HG03280 (cell line): Measurements from ENCODE around the gene SEMA3G.

Source experiments
- ATAC-seq: cut with Tn5 transposase; IDR thresholded peaks from one replicate; pipeline ENCODE4 v1.9.1; 2021; ENCODE audit warnings: mild to moderate bottlenecking, moderate library complexity; ENCODE audit not compliant: unreplicated experiment

Gene SEMA3G

DNA sequence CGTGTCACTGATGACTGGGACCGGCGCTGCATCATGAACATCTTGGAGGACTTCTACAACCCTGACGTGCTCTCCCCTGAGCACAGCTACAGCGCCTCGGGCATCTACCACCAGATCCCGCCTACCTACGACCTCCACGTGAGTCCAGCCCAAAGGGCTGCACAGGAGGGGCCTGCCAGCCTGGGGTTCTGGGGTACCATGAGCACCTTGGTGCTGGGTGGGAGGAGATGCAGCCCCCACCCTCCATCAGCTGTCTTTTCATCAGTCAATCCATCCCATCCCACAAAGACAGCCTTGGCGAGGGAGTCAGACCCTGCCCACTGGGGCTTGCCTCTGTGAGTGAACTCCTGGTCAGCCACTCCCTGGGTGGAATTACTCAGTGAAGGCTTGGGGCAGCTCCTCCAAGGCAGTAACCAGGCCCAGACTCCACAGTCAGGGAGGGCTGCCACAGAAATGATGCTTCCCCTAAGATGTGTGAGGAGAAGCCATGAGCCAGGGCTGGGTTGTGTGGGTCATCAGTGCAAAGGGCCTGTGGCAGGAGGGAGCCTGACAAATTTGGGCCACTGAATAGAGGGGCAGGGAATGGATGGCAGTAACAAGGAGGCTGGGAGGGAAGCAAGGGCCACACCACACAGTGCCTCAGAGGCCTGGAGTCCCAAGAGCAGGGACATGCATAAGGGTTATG, 47.9 kb downstream of the SEMA3G start:
- ATAC-seq = no peak

DNA sequence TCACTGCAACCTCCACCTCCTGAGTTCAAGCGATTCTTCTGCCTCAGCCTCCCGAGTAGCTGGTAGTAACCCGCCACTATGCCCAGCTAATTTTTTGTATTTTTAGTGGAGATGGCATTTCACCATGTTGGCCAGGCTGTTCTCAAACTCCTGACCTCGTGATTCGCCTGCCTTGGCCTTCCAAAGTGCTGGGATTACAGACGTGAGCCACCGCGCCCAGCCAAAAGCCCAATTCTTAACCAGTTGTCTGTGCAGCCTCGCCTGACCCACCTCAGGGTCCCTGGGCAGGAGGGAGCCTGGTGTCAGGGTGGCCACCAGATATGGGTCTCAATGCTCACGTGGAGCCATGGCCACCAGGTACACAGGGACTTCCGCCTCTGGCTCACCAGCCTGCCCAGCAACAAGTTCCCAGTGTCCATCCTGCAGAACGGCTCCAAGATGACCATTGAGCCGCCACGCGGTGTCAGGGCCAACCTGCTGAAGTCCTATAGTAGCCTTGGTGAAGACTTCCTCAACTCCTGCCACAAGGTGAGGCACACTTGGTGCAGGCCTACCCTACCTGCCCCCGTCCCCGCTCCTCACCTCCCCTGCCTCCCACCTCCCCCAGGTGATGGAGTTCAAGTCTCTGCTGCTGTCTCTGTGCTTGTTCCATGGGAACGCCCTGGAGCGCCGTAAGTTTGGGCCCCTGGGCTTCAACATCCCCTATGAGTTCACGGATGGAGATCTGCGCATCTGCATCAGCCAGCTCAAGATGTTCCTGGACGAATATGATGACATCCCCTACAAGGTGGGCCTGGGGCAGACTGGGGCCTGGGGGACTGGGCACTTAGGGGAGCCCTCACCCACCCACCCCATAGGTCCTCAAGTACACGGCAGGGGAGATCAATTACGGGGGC, 48.6 kb downstream of the SEMA3G start:
- ATAC-seq = no peak

DNA sequence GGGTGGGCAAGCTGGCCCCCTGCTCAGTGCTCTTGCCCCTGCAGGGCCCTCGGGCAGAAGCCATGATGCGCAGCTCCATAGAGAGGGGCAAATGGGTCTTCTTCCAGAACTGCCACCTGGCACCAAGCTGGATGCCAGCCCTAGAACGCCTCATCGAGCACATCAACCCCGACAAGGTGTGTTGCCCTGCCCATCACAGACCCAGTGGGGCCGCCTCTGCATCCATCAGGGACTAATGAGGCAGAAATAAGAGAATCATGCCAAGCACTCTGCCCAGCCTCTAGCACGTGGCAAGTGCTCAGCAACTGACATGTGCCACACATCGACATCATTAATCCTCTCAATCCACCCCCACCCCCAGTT, 49.4 kb downstream of the SEMA3G start:
- no peak for ATAC-seq

DNA sequence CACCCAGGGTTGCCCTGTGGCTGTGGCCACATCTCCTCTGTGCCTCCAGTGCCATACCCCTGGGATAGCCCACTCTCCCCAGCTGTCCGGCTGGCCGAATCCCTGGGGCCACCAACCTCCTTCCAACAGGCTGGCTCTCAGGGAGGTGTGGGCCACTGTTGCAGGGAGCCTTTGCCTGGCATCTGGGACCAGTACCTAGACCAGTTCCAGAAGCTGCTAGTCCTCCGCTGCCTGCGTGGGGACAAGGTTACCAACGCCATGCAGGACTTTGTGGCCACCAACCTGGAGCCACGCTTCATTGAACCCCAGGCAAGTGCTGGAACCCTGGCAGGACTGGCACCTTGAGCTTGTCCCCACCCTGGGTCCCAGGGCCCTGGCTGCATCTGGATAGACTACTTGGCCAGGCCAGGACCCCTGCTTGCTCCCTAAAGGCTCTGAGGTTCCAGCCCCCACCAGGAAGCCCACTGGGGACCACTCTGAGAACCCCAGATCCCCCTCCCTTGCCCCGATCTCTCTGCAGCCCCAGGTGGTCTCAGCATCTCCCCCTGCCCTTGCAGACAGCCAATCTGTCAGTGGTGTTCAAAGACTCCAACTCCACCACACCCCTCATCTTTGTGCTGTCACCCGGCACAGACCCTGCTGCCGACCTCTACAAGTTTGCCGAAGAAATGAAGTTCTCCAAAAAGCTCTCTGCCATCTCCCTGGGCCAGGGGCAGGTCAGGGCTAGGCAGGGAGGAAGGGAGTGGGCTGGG, 50.0 kb downstream of the SEMA3G start:
- no peak for ATAC-seq

GRCh38 chr3:52393959-52394670, 50.8 kb downstream of the SEMA3G start:
- ATAC-seq = no peak

DNA sequence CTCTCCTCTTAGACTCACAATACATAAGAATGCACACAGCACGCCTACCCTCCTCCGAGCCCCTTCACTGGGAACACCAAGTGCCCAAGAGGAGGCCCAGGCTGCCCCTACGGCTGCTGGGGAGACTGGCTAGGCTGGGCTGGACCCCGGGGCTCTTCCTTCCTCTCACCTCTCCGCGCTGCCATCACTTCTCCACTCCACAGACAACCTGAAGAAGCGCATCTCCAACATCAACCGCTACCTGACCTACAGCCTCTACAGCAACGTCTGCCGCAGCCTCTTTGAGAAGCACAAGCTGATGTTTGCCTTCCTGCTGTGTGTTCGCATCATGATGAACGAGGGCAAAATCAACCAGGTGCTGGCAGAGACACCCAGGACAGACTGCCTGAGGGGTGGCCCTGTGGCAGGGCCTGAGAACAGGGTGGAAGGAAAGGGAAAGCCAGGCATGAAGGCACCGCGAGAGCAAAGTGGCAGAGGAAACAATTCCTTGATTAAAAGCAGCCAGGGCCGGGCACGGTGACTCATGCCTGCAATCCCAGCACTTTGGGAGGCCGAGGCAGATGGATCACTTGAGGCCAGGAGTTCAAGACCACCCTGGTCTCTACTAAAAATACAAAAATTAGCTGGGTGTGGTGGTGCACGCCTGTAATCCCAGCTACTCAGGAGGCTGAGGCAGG, 51.6 kb downstream of the SEMA3G start:
- no peak for ATAC-seq

DNA sequence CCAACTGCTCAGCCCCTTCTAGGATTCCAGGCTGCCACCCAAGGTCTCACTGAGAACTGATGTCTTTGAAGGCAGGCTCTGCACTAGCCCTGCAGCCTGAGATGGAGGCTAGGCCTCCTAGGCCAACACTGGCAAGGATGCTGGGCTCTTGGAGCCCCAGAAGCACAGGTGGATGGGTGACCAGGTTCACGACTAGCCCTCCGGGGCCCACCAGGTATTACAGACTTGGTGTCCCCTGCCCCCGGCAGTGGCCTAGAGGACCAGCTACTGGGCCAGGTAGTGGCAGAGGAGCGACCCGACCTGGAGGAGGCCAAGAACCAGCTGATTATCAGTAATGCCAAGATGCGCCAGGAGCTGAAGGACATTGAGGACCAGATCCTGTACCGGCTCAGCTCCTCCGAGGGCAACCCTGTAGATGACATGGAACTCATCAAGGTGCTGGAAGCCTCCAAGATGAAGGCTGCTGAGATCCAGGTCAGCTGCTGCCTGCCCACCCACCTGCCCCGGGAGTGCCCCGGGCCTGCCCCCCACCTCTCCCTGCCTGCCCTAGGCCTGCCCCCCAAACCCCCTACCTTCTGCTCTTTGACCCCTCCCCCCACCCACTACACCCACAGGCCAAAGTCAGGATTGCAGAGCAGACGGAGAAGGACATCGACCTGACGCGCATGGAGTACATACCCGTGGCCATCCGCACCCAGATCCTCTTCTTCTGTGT, 52.5 kb downstream of the SEMA3G start:
- no peak for ATAC-seq

DNA sequence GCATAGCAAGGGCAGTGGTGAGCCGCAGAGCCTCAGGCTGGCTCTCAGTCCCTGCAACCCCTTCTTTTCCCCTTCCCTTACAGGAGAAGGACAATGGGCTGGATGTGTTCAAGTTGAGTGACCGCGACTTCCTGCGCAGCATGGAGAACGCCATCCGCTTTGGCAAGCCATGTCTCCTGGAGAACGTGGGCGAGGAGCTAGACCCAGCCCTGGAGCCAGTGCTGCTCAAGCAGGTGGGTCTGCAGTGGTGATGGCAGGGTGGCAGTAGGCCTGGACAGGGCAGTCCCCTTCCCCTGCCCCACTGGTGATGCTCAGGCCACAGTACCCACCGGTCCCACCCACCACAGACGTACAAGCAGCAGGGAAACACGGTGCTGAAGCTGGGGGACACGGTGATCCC, 53.8 kb downstream of the SEMA3G start:
- ATAC-seq = no peak

DNA sequence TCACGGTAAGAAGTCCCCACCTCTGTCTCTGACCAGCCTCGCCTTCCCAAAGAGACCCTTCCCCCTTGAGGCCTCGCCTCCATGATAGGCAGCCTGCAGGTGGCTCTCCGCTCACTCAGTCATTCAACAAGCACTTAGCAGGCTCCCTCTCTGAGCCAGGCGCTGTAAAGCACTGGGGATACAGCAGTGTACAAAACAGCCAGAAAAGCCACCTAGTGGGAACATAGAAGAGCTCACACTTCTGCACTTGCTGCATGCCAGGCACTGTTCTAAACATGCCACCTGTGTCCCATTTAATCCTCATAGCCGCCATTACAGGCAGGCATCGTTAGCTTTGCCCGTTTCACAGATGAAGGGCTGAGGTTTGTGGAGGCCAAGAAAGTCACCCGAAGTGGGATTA, 56.0 kb downstream of the SEMA3G start:
- no peak for ATAC-seq

GRCh38 chr3:52388348-52388821, 56.5 kb downstream of the SEMA3G start:
- no peak for ATAC-seq

DNA sequence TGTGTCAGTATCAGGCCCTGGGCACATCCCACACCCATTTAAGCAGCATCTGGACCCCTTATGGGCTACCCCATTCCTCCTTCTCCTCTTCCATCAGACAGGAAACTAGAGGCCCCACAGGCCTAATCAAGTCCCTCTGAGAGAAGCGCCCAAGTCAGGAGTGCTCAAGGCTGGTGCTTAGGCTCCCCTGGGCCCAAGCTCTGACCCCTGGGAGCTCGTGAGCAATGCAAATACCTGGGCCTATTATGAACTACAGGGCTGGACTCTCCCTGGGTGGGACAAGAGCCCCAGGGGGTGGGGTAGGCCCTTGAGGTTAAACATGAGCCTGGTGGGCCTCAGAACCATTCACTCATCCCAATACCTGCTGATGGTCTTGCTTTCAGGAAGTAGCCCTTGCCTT, 57.4 kb downstream of the SEMA3G start:
- ATAC-seq = no peak

- ATAC-seq = no peak
Observed at GRCh38 chr3:52385157-52385556, 59.7 kb downstream of the SEMA3G start.

DNA sequence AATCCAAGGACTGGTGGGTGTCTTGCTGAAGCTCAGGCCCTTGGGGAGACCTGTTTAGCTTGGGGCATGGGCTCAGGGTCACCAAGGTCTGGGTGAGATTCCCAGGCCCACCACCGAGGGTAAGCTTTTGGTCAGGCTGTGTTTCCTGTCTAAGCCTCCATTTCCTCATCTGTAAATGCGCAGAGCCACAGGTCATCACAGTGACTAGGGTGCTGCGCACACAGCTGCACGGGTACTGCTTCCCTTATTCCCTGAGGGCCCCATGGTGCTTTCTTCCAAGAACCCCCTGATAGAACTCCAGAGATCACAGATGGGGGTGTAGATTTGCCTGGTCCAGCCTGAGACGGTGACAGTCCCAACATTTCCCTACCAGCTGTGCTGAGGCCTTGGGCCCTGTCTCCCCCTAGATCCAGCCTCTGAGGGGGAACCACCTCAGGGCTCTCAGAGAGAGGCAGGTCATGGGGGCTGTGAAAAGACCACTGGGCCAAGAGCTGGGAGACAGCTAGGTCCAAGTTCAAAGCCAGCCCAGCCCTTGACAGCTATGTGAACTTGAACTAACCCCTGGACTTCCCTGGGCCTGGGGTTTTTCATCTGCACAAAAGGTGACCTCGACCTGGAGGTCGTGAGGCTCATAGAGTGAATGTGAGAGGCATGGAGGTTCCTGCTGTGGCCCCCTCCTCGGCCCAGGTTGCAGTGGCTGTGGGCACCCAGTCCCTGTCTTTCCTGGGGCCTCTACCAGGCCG, 60.7 kb downstream of the SEMA3G start:
- ATAC-seq = no peak

DNA sequence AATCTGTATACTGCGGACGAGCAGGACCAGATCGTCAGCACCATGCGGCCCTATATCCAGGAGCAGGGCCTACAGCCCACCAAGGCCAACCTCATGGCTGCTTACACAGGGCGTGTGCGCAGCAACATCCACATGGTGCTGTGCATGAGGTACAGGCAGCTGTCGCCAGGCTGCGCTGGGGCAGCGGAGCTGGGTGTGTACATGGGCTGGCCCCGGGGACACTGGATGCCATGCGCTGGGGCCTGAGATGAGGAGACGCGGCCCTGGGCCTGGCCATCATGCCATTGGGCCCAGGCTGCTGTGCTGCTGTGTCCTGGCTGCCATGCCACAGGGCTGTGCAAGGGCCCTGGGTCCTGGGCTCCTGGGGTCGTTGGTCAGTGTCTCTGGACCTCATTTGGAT, 61.5 kb downstream of the SEMA3G start:
- ATAC-seq = no peak
